HUES6 (cell line): ENCODE data around the gene SGF29.
"Not testable (repeated sequence)": the region's sequence is repeated elsewhere in the genome, so short reads cannot be mapped to it uniquely, and the experiment has no call there.

ENCODE experiments used
- H3K27ac ChIP-seq: 2 replicates; pipeline ENCODE4 v1.7.0; 2013; ENCODE audit warnings: low read depth, mild to moderate bottlenecking, low read length, inconsistent platforms
- H3K27me3 ChIP-seq: 2 replicates; pipeline ENCODE4 v1.6.1; 2013; ENCODE audit warnings: low read length; ENCODE audit not compliant: control insufficient read depth, insufficient read depth
- H3K36me3 ChIP-seq: 2 replicates; pipeline ENCODE4 v1.6.1; 2013; ENCODE audit warnings: low read length; ENCODE audit not compliant: control insufficient read depth, insufficient read depth
- H3K4me1 ChIP-seq: 2 replicates; pipeline ENCODE4 v1.6.1; 2013; ENCODE audit warnings: low read length; ENCODE audit not compliant: control insufficient read depth, insufficient read depth
- H3K4me3 ChIP-seq: 2 replicates; pipeline ENCODE4 v1.5.1; 2013; ENCODE audit warnings: low read depth, low read length
- H3K9ac ChIP-seq: one replicate; pipeline ENCODE4 v1.6.1; 2013; ENCODE audit warnings: mild to moderate bottlenecking, low read length
- H3K9me3 ChIP-seq: 2 replicates; pipeline ENCODE4 v1.6.1; 2013; ENCODE audit warnings: low read depth, low read length; ENCODE audit not compliant: control insufficient read depth, insufficient read depth

The SGF29 gene

DNA sequence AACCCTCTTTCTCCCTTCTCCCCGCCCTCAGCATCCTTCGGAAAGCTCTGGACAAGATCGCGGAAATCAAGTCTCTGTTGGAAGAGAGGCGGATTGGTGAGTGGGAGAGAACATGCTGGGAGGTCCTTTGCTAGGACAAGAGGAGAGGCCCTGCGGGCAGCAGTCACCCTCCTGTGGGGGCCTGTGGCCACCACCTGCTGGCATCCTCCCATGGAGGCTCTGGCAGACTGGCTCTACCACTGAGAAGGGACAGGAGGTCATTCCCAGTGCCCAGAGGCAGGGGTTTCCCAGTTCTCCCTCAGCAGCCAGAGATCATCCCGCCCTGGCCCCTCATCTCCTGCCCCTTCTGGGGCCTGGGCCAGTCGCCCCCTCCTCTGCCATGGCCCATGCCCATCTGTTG, 35.3 kb downstream of the SGF29 start:
- Histone ChIP-seq H3K4me1 (no peaks in the 10 kb centered on the region), H3K36me3 (peaks cover 41% of the 10 kb centered on the region), H3K4me3 (no peak overlapping the region), H3K27ac (no peak overlapping the region), H3K27me3 (no peaks in the 10 kb centered on the region), H3K9me3 (no peaks in the 10 kb centered on the region), H3K9ac (no peak overlapping the region)

DNA sequence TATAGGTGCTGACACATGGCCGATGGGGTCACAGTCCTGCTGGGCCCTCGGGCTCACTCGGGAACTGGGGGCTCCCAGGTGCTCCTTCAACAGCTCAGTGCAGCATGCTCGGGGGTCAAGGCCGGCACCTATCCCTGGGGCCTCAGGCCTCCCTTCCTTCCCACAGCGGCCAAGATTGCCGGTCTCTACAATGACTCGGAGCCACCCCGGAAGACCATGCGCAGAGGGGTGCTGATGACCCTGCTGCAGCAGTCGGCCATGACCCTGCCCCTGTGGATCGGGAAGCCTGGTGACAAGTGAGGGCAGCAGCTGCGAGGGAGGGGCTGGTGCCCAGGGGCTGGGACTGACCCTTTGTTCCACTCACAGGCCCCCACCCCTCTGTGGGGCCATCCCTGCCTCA, 36.2 kb downstream of the SGF29 start:
- H3K27me3 ChIP-seq, result no peaks in the 10 kb centered on the region
- no peaks in the 10 kb centered on the region for H3K9me3 ChIP-seq
- no peak overlapping the region for H3K4me3 ChIP-seq
- H3K4me1 ChIP-seq, result no peaks in the 10 kb centered on the region
- peaks cover 39% of the 10 kb centered on the region for H3K36me3 ChIP-seq
- H3K27ac ChIP-seq, result no peak overlapping the region
- no peak overlapping the region for H3K9ac ChIP-seq

DNA sequence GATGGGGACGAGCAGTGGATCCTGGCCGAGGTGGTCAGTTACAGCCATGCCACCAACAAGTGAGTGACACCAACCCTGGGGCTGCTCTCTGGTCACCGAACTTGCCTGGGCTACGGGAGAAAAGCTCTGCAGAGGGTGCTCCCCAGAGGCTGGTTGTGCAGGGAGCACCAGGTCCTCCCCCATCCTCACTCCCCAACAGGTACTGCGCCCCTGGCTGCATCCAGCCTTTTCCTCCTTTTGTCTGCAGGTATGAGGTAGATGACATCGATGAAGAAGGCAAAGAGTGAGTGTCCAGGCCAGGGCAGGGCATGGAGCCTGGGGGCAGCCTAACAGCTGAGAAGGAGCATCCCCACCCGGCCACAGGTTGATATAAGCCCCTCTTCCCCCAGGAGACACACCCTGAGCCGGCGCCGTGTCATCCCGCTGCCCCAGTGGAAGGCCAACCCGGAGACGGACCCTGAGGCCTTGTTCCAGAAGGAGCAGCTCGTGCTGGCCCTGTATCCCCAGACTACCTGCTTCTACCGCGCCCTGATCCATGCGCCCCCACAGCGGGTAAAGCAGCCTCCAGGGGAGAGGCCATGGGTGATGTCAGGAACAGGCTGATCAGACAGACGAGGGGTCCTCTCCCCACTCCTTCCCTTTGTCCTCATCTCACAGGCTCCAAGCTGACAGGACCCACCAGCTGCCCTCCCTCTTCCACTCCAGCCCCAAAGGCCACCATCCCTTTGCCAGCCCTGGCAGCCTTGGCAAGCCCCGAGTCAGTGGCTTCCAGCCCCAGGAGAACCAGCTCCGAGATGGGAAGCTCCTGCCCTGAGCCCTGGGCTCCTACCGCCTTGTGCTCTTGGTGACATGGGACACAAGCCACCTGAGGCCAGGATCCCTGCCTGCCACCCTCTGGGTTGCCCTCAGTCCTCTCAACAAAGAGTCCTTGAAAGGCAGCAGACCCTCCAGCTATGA, 36.9 kb downstream of the SGF29 start:
- no peaks in the 10 kb centered on the region for H3K4me1 ChIP-seq
- H3K9me3 ChIP-seq, result no peaks in the 10 kb centered on the region
- H3K36me3 ChIP-seq, result peaks cover 34% of the 10 kb centered on the region
- H3K27me3 ChIP-seq, result no peaks in the 10 kb centered on the region
- no peak overlapping the region for H3K27ac ChIP-seq
- no peak overlapping the region for H3K9ac ChIP-seq
- no peak overlapping the region for H3K4me3 ChIP-seq

DNA sequence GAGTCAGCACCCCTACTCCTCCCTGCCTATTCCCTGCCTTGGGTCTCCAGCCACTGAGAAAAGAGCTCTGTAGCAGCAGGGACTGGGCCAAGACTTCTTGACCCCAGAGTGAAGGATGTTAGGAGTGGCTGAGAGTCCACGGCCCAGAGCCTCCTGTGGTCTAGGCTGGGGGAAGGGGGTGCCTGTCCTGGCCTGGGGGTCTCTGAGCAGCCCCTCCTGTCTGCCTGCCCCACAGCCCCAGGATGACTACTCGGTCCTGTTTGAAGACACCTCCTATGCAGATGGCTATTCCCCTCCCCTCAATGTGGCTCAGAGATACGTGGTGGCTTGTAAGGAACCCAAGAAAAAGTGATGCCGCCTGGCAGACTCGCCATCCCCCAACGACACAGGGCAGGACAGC, 37.6 kb downstream of the SGF29 start:
- Histone ChIP-seq H3K9ac (no peak overlapping the region), H3K4me1 (0 out of 2 replicates have a peak, but pooled peaks cover 3% of the 10 kb centered on the region), H3K27ac (no peak overlapping the region), H3K36me3 (peaks cover 32% of the 10 kb centered on the region), H3K9me3 (no peaks in the 10 kb centered on the region), H3K27me3 (no peaks in the 10 kb centered on the region), H3K4me3 (no peak overlapping the region)

DNA sequence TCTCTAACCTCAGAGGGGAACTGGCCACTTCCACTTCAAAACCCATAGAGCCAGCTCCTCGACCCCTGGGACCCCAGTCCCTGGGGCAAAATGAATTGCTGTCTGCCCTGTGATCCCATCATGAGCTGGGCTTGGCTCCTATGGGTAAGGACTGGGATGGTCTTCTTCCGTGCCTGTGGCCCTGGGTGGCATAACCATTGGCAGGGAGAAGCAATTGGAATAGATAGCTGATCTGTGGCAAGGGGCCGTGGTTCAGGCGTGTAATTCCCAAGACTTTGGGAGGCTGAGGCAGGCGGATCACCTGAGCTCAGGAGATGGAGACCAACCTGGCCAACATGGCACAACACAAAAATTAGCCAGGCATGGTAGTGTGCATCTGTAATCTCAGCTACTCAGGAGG, 38.8 kb downstream of the SGF29 start:
- Histone ChIP-seq H3K4me3 (no peak overlapping the region), H3K4me1 (peaks cover 12% of the 10 kb centered on the region), H3K9ac (no peak overlapping the region), H3K36me3 (peaks cover 25% of the 10 kb centered on the region), H3K27ac (no peak overlapping the region), H3K9me3 (no peaks in the 10 kb centered on the region), H3K27me3 (no peaks in the 10 kb centered on the region)

DNA sequence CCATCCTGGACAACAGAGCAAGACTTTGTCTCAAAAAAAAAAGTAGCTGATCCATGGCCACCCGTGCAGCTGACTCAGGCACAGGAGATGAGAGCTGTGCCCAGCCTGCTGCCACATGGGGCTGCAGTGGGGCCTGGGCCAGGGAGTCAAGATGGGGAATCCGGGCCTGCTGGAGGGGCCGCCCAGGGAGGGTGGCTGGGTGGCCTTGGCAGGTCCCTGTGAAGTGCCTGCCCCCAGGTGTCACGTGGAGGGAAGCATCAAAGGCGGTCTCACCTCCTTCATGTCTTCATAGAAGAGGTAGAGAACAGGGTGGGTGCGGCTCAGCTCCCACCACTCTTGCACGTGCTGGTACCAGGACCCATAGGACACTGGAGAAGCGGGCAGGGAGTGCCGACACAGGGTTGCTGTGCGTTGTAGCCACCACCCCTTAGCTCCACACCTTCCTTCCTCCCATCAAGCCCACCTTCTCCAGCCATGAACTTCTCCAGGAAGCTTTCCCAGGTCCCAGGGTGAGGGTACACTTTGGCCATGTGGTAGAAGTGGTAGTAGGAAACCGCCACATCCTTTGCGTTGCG, 39.3 kb downstream of the SGF29 start:
- Histone ChIP-seq H3K36me3 (peaks cover 25% of the 10 kb centered on the region), H3K4me1 (peaks cover 18% of the 10 kb centered on the region), H3K27ac (no peak overlapping the region), H3K4me3 (no peak overlapping the region), H3K9ac (no peak overlapping the region), H3K9me3 (no peaks in the 10 kb centered on the region), H3K27me3 (no peaks in the 10 kb centered on the region)

DNA sequence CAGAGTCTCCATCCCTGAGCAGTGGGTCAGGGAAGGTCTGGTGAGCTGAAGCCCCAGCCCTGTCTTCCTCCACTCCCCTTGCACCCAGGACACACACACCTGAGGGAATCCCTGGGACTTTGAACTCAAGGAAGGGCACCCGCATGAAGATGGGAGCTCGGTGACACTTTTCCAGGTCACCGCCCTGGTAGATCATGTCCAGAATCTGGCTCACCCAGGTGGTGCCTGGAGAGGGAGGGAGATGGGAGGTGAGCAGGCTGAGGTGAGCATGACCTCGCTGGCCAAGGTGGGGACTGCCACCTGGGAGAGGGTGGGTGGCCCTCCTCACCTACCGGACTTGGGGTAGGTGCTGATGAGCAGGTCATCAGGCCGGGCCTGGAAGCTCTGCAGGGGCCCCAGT, 41.7 kb downstream of the SGF29 start:
- not testable (repeated sequence) for H3K27me3 ChIP-seq, H3K4me3 ChIP-seq, H3K9ac ChIP-seq, H3K9me3 ChIP-seq, H3K27ac ChIP-seq
- Histone ChIP-seq H3K36me3 (peaks cover 11% of the 10 kb centered on the region), H3K4me1 (peaks cover 20% of the 10 kb centered on the region)

DNA sequence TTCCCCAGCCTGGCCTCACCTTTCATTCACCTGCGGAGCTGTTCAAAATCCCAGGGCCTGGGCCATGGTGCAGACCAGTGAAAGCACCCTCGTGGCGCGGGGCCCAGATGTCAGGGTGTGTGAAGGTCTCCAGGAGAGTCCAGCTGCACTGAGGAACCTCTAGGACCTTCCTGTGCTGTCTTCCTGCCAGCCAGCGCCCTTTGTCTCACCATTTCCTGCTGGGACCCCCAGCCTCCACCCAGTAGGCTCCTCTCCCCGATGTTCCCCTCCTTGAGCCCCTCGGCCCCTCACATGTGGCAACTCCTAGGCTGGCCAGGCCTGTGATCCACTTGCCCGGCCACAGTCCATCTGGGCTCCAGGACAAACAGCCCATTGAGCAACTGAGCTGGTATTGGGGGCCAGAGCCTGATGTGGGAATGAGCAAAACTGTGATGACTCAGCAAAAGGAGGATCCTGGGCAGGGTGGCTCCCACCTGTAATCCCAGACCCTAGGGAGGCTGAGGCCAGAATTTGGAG, 42.5 kb downstream of the SGF29 start:
- H3K4me3 ChIP-seq, result no peak overlapping the region
- no peaks in the 10 kb centered on the region for H3K27me3 ChIP-seq
- H3K4me1 ChIP-seq, result peaks cover 20% of the 10 kb centered on the region
- H3K27ac ChIP-seq, result no peak overlapping the region
- no peaks in the 10 kb centered on the region for H3K9me3 ChIP-seq
- H3K9ac ChIP-seq, result no peak overlapping the region
- H3K36me3 ChIP-seq, result peaks cover 4% of the 10 kb centered on the region; the same call in 1 of the 2 replicates

DNA sequence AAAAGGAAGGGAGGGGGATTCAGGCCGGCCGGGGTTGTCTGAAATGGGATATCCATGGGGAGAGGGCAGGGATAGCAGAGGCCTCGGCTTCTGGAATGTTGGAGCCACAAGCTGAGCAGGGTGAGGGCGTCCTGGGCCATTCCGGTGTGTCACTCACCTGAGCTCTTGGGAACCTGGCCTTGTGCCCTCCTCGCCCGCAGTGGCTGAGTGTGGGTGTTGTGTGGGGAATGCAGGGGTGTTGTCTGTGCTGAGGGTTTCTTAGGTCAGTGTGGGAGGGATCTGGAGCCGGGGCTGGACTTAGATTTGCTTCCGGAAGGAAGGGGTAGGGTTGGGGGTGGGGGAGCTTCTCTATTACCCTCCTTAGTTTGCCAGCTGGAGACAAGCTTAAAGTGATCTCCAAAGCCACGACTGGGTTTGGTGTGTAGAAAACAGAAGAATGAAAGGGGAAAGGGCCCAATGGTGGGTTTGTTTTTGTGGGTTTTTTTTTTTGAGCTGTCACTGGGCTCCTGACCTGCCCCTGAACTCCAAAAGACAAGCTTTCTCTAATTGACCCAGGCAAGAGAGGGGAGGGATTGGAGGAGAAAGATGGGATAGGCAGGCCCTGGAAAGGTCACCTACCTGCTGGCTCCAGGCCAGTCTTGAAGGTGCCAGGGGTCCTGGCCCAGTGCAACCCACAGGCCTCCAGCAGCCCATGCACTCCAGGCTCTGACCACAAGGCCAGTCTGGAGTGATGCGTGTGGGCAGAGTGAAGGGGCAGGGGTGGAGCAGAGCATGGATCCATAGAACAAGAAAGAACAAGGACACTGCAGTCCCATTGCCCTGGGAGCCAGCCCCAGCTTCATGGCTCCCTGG, 43.3 kb downstream of the SGF29 start, which contains the start of gene SULT1A2:
Gene SULT1A2 (minus strand): TSS at position 211 of the 852 bp plus-strand sequence. CDS start 1,120 bp downstream, outside the sequence.
- no peak within 1 kb of the TSS for H3K27ac ChIP-seq
- no peak within 1 kb of the TSS for H3K4me3 ChIP-seq

DNA sequence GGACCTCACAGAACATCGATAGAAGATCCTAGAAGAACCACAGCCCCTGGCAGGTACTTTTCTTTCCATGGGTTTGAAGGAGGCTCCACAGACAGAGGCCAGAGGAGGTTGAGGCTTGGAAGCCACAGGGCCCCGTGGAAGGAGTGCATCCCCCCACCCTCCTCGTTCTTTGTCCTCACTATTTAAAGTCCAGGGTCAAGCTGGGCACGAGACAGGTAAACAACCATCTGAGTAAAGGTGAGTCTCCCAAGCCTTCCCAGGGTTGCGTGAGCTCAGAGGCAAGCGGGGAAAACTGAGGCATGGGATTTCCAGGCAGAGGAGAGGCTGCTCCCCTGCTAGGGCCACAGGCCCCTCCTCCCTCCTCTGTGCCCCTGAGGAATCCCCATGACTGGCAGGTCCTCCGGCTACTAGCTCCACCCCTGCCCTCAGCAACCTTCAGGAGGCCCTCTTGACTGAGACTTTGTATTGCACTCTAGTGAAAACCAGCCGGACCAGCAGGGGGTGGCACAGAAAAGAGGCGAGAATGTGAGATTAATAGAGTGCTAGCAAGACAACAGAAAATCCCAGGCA, 44.1 kb downstream of the SGF29 start:
- peaks cover 20% of the 10 kb centered on the region for H3K4me1 ChIP-seq
- H3K9me3 ChIP-seq, result no peaks in the 10 kb centered on the region
- no peaks in the 10 kb centered on the region for H3K36me3 ChIP-seq
- no peaks in the 10 kb centered on the region for H3K27me3 ChIP-seq
- no peak overlapping the region for H3K9ac ChIP-seq
- H3K4me3 ChIP-seq, result no peak overlapping the region
- H3K27ac ChIP-seq, result no peak overlapping the region

More for the DNA sequence above, 43.3 kb downstream of the SGF29 start, which contains the start of gene SULT1A2:
- Histone ChIP-seq H3K4me1 (peaks cover 20% of the 10 kb centered on the region), H3K36me3 (no peaks in the 10 kb centered on the region), H3K9me3 (no peaks in the 10 kb centered on the region), H3K27me3 (no peaks in the 10 kb centered on the region), H3K9ac (no peak within 1 kb of the TSS)
